ENCODE measurements around the gene P4HTM. TPM values are rescaled to one million over a fixed set of nuclear protein-coding genes. Genes with fewer than 3 reads are reported as not detected.
A peak's percentile ranks its signal among the peaks of the same experiment; 100 is the strongest.

Gene P4HTM
- total RNA-seq, 4 donors from 2014 or later, result 76.4 to 99.0 (median 88.8) TPM

- TF ChIP-seq POLR2A (IDR thresholded peaks at IDR 0.05) (no peak), CTCF (IDR thresholded peaks at IDR 0.05) (no peak), EP300 (IDR thresholded peaks at IDR 0.05) (no peak)
- Histone ChIP-seq H3K27ac (no peak overlapping the region), H3K27me3 (no peaks in the 10 kb centered on the region), H3K4me1 (peaks cover 0 to 18% (median 0%) of the 10 kb centered on the region in 4 donors), H3K36me3 (peaks cover 0 to 34% (median 0%) of the 10 kb centered on the region in 3 donors), H3K9me3 (no peaks in the 10 kb centered on the region), H3K4me3 (no peak overlapping the region)
- no peak for DNase-seq (ENCODE audit: low spot score in 2 of 2)
- 44 to 68% methylated on average over 1 of the region's 1 CpG for WGBS, 2 donors
Measured at GRCh38 chr3:48950051-48950450, 40.0 kb upstream of the P4HTM start.

GRCh38 chr3:48951764-48952163 lies 38.3 kb upstream of the P4HTM start:
- no peaks in the 10 kb centered on the region for H3K9me3 ChIP-seq
- no peak overlapping the region for H3K4me3 ChIP-seq
- peaks cover 0 to 26% (median 0%) of the 10 kb centered on the region in 3 donors for H3K36me3 ChIP-seq
- H3K27me3 ChIP-seq, result no peaks in the 10 kb centered on the region
- no peak for DNase-seq (ENCODE audit: low spot score in 2 of 2)
- WGBS, 2 donors, result 82 to 90% methylated on average over 4 of the region's 4 CpGs
- H3K27ac ChIP-seq, result no peak overlapping the region
- TF ChIP-seq POLR2A (IDR thresholded peaks at IDR 0.05) (no peak), CTCF (IDR thresholded peaks at IDR 0.05) (no peak), EP300 (IDR thresholded peaks at IDR 0.05) (no peak)
- peaks cover 0 to 22% (median 0%) of the 10 kb centered on the region in 4 donors for H3K4me1 ChIP-seq

- no peak overlapping the region for H3K27ac ChIP-seq
- WGBS, 2 donors, result 81% methylated on average over 8 of the region's 8 CpGs
- no peaks in the 10 kb centered on the region for H3K9me3 ChIP-seq
- H3K36me3 ChIP-seq, result peaks cover 0 to 25% (median 0%) of the 10 kb centered on the region in 3 donors
- H3K27me3 ChIP-seq, result no peaks in the 10 kb centered on the region
- TF ChIP-seq POLR2A (IDR thresholded peaks at IDR 0.05) (no peak), CTCF (IDR thresholded peaks at IDR 0.05) (peak in 1 of 5 experiments; percentile 29)
- peaks cover 0 to 22% (median 0%) of the 10 kb centered on the region in 4 donors for H3K4me1 ChIP-seq
- no peak for DNase-seq (ENCODE audit: low spot score in 2 of 2)
- H3K4me3 ChIP-seq, result no peak overlapping the region
Measured at GRCh38 chr3:48952510-48953118, 37.4 kb upstream of the P4HTM start.

- H3K27me3 ChIP-seq, result no peaks in the 10 kb centered on the region
- no peaks in the 10 kb centered on the region for H3K9me3 ChIP-seq
- H3K4me3 ChIP-seq, result no peak overlapping the region
- DNase-seq (ENCODE audit: low spot score in 2 of 2), result no peak
- H3K4me1 ChIP-seq, result peaks cover 0 to 13% (median 0%) of the 10 kb centered on the region in 4 donors
- no peak overlapping the region for H3K27ac ChIP-seq
- peaks cover 0 to 41% (median 0%) of the 10 kb centered on the region in 3 donors for H3K36me3 ChIP-seq
- 85 to 95% methylated on average over 2 of the region's 2 CpGs for WGBS, 2 donors
- TF ChIP-seq CTCF (IDR thresholded peaks at IDR 0.05), result no peak
- TF ChIP-seq POLR2A (IDR thresholded peaks at IDR 0.05), result no peak
- TF ChIP-seq EP300 (IDR thresholded peaks at IDR 0.05), result no peak
Measured at GRCh38 chr3:48957006-48957705, 32.9 kb upstream of the P4HTM start.

- Histone ChIP-seq H3K4me1 (no peaks in the 10 kb centered on the region), H3K9me3 (no peaks in the 10 kb centered on the region), H3K27ac (no peak overlapping the region), H3K36me3 (peaks cover 0 to 52% (median 0%) of the 10 kb centered on the region in 3 donors), H3K4me3 (no peak overlapping the region), H3K27me3 (no peaks in the 10 kb centered on the region)
- TF ChIP-seq POLR2A (IDR thresholded peaks at IDR 0.05), result no peak
- no peak for TF ChIP-seq CTCF (IDR thresholded peaks at IDR 0.05)
- no peak for TF ChIP-seq EP300 (IDR thresholded peaks at IDR 0.05)
- no peak for DNase-seq (ENCODE audit: low spot score in 2 of 2)
- 70 to 73% methylated on average over 4 of the region's 4 CpGs for WGBS, 2 donors
Measured at GRCh38 chr3:48960841-48961413, 29.1 kb upstream of the P4HTM start.
